Spleen (tissue), 11 donors: ENCODE measurements around the gene GRIN1. TPM values are rescaled to one million over a fixed set of nuclear protein-coding genes. Genes with fewer than 3 reads are reported as not detected.

ENCODE experiments used
- DNase-seq: peaks from one replicate; pipeline ENCODE4 v3.0.0-alpha.2; 2020
- H3K27ac ChIP-seq, 8 donors: fragments of 200-600 bp; sonication (generic) in 7 of 8; 1 replicate in 4 of 8; 2 replicates in 4 of 8; pipeline versions ENCODE4 v1.5.0 to v1.8.0; 2016 to 2021; ENCODE audit warnings: inconsistent platforms in 4 of 8, mild to moderate bottlenecking in 4 of 8, moderate library complexity in 1 of 8
- H3K27me3 ChIP-seq, 7 donors: fragments of 200-600 bp; sonication (generic) in 6 of 7; replicated peaks in 1 of 7; 1 replicate in 4 of 7; 2 replicates in 3 of 7; pipeline versions ENCODE4 v1.5.0 to v1.8.0; 2016 to 2021; ENCODE audit warnings: inconsistent platforms in 3 of 7, mild to moderate bottlenecking in 1 of 7
- H3K36me3 ChIP-seq, 6 donors: fragments of 200-600 bp; sonication (generic) in 5 of 6; 1 replicate in 4 of 6; 2 replicates in 2 of 6; pipeline versions ENCODE4 v1.5.0 to v1.8.0; 2016 to 2021; ENCODE audit warnings: inconsistent platforms in 2 of 6
- H3K4me1 ChIP-seq, 6 donors: fragments of 200-600 bp; sonication (generic) in 5 of 6; 1 replicate in 3 of 6; 2 replicates in 3 of 6; pipeline versions ENCODE4 v1.5.0 to v1.8.0; 2016 to 2021; ENCODE audit warnings: inconsistent platforms in 3 of 6
- H3K4me3 ChIP-seq, 8 donors: fragments of 200-600 bp; sonication (generic) in 7 of 8; 1 replicate in 4 of 8; 2 replicates in 4 of 8; pipeline versions ENCODE4 v1.5.0 to v1.8.0; 2016 to 2021; ENCODE audit warnings: inconsistent platforms in 4 of 8, mild to moderate bottlenecking in 4 of 8, moderate library complexity in 2 of 8
- H3K9me3 ChIP-seq, 8 donors: fragments of 200-600 bp; sonication (generic) in 7 of 8; 1 replicate in 4 of 8; 2 replicates in 4 of 8; pipeline versions ENCODE4 v1.5.0 to v1.8.0; 2016 to 2021; ENCODE audit warnings: inconsistent platforms in 4 of 8
- CTCF ChIP-seq, 11 experiments: fragments of 200-600 bp in 7 of 11; fragments of 450-650 bp in 4 of 11; sonication (generic) in 4 of 11; IDR thresholded peaks in 8 of 11; conservative IDR thresholded peaks in 3 of 11; 1 replicate in 7 of 11; 2 replicates in 4 of 11; pipeline versions ENCODE4 v1.4.0 to v1.8.0; 2016 to 2021; ENCODE audit warnings: antibody characterized with exemption in 11 of 11, inconsistent platforms in 4 of 11, mild to moderate bottlenecking in 1 of 11
- POLR2A ChIP-seq, 3 donors: fragments of 450-650 bp; IDR thresholded peaks; one replicate each; pipeline ENCODE4 v1.5.1; 2017; ENCODE audit warnings: antibody characterized with exemption in 3 of 3, mild to moderate bottlenecking in 1 of 3
- POLR2AphosphoS5 ChIP-seq, 3 donors: sonication (generic); formaldehyde crosslinking; IDR thresholded peaks; one replicate each; pipeline ENCODE4 v1.5.1; 2017; ENCODE audit warnings: antibody characterized with exemption in 3 of 3
- WGBS, 5 donors: extraction: QIAGEN DNeasy Blood & Tissue Kit in 3 of 5; methylation state at CpG; one replicate each; pipeline versions ENCODE4 v1.1.5 to v1.1.7; 2013 to 2018; 5-methylcytosine and 5-hydroxymethylcytosine counted together
- intact Hi-C: fragments of 100-400 bp; cut with DNase I; formaldehyde crosslinking; loops from one replicate; pipeline ENCODE4 v1.15.0; 2023; ENCODE audit warnings: low total_unique reads
- polyA plus RNA-seq, 3 donors: library from polyadenylated mRNA; stranded (reverse); fragments of 200-250 nt; gene quantifications; one replicate each; pipeline ENCODE4 v1.2.1, GENCODE V29; 2013
- total RNA-seq, 7 donors: library from RNA; depleted of rRNA in 3 of 7; stranded (reverse); fragments of >200 nt in 3 of 7; fragmentation: NEBNext Ultra II Directional in 4 of 7; extraction: Animal tissue kit (Norgen Biotek cat#: 25700) in 4 of 7; gene quantifications; one replicate each; pipeline versions ENCODE4 v1.1.0 to v1.2.1, GENCODE V29; 2016 to 2021
- donor health status: healthy with polysubstance abuse.
- donor health status: DM: no; HTN: no; CAD: no; lungs with moderate emphysema.
- donor health status: DM: no; HTN: no; CAD: no.
- donor health status: Bipolar disorder and iron deficiency.
- donor health status: healthy.
- donor health status: DM: no; HTN: no; CAD: no.
- donor health status: DM: yes; HTN: yes; CAD: no.

GRIN1 gene
- total and polyA plus RNA-seq, 10 donors, result 0.03 to 0.70 (median 0.05) TPM; not detected in 6

- H3K27me3 ChIP-seq, result peaks cover under 1 to 76% (median 46%) of the 10 kb centered on the region in 7 donors
- intact Hi-C loops, result no loop called here
- H3K4me3 ChIP-seq, result no peak overlapping the region
- H3K4me1 ChIP-seq, result peaks cover 9 to 40% (median 21%) of the 10 kb centered on the region in 6 donors
- WGBS, 5 donors, result 32 to 51% (median 37%) methylated on average over 5 to 21 of the region's 21 CpGs
- TF ChIP-seq CTCF (IDR thresholded peaks at IDR 0.05 in 8 of 11, conservative IDR thresholded peaks at IDR 0.05 in 3 of 11) (no peak), POLR2A (IDR thresholded peaks at IDR 0.05) (no peak), POLR2AphosphoS5 (IDR thresholded peaks at IDR 0.05) (no peak)
- H3K27ac ChIP-seq, result no peak overlapping the region
- no peak for DNase-seq
- H3K36me3 ChIP-seq, result peaks cover 0 to 13% (median 6%) of the 10 kb centered on the region in 6 donors
- no peaks in the 10 kb centered on the region for H3K9me3 ChIP-seq
Measured at GRCh38 chr9:137172901-137173795, 34.2 kb downstream of the GRIN1 start.

- DNase-seq, result no peak
- Histone ChIP-seq H3K27ac (no peak overlapping the region), H3K36me3 (peaks cover 0 to 22% (median 14%) of the 10 kb centered on the region in 6 donors), H3K27me3 (peaks cover 0 to 67% (median 37%) of the 10 kb centered on the region in 7 donors), H3K9me3 (no peaks in the 10 kb centered on the region), H3K4me1 (peaks cover 4 to 37% (median 12%) of the 10 kb centered on the region in 6 donors), H3K4me3 (no peak overlapping the region)
- 83 to 89% (median 84%) methylated on average over 26 to 45 of the region's 45 CpGs for WGBS, 5 donors
- intact Hi-C loops, result no loop called here
- TF ChIP-seq CTCF (IDR thresholded peaks at IDR 0.05 in 8 of 11, conservative IDR thresholded peaks at IDR 0.05 in 3 of 11), result no peak
- peak in 2 of 3 donors; percentile 34 to 64 for TF ChIP-seq POLR2AphosphoS5 (IDR thresholded peaks at IDR 0.05)
Measured at GRCh38 chr9:137173796-137174664, 35.1 kb downstream of the GRIN1 start.

- peaks cover 0 to 29% (median 22%) of the 10 kb centered on the region in 6 donors for H3K36me3 ChIP-seq
- intact Hi-C loops, result no loop called here
- no peaks in the 10 kb centered on the region for H3K9me3 ChIP-seq
- TF ChIP-seq POLR2A (IDR thresholded peaks at IDR 0.05) (no peak), CTCF (IDR thresholded peaks at IDR 0.05 in 8 of 11, conservative IDR thresholded peaks at IDR 0.05 in 3 of 11) (no peak), POLR2AphosphoS5 (IDR thresholded peaks at IDR 0.05) (no peak)
- H3K4me3 ChIP-seq, result no peak overlapping the region
- H3K27me3 ChIP-seq, result peaks cover 0 to 59% (median 29%) of the 10 kb centered on the region in 7 donors
- no peak for DNase-seq
- H3K27ac ChIP-seq, result no peak overlapping the region
- H3K4me1 ChIP-seq, result peaks cover 0 to 30% (median 4%) of the 10 kb centered on the region in 6 donors
- 47 to 69% (median 62%) methylated on average over 9 to 34 of the region's 34 CpGs for WGBS, 5 donors
Measured at GRCh38 chr9:137174722-137175293, 35.9 kb downstream of the GRIN1 start.
